ENCODE results near the gene NUDT3. TPM values are rescaled to one million over a fixed set of nuclear protein-coding genes. Genes with fewer than 3 reads are reported as not detected.

NUDT3 gene
- polyA plus RNA-seq, 1 of the 3 experiments (the other 2 are of a cell fraction) = 11.9 TPM

DNA sequence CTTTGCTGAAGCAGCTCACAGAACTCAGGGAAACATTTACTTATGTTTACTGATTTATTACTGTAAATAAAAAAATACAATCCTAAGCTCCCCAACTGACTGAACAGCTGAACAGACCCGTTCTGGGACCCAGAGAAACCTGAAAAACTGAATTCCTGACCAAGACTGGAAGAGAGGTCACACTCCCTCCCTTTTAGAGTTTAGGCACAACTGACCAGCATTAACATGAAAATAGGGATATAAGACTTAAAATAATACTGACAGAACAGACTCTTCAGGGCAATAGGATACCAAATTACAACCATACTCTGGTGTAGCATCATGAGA lies 45.1 kb upstream of the NUDT3 start:
- H2AFZ ChIP-seq (ENCODE audit: low read depth) = no peak overlapping the region
- WGBS (ENCODE audit: low lambda C conversion rate) = 28% methylated on average over 1 of the region's 1 CpG
- H3K9me3 ChIP-seq = no peaks in the 10 kb centered on the region
- no peaks in the 10 kb centered on the region for H4K20me1 ChIP-seq (ENCODE audit: insufficient read depth)
- H3K36me3 ChIP-seq (replicated peaks in 1 of 2; ENCODE audit: control insufficient read depth in 1 of 2, insufficient read depth in 2 of 2, low read length in 1 of 2) = no peaks in the 10 kb centered on the region
- POLR2A ChIA-PET = no interaction called here
- no peak for DNase-seq
- H3K4me2 ChIP-seq = no peak overlapping the region
- no peaks in the 10 kb centered on the region for H3K79me2 ChIP-seq (ENCODE audit: insufficient read depth)
- H3K9ac ChIP-seq = no peak overlapping the region
- CTCF ChIA-PET = interaction anchor here (1.2 to 1.5 kb wide), 2 partner anchors 22 to 23 kb away, joined by 3 to 5 read pairs; no protein-coding TSS in a partner anchor
- no peaks in the 10 kb centered on the region for H3K9me2 ChIP-seq
- H3K27ac ChIP-seq (ENCODE audit: low read depth in 2 of 2, low read length in 1 of 2) = no peak overlapping the region
- no peaks in the 10 kb centered on the region for H3K4me1 ChIP-seq (ENCODE audit: control insufficient read depth in 1 of 2, insufficient read depth in 2 of 2, low read depth in 1 of 2, low read length in 1 of 2)
- no peaks in the 10 kb centered on the region for H3K27me3 ChIP-seq (ENCODE audit: insufficient read depth)
- H3K4me3 ChIP-seq (ENCODE audit: low read depth in 2 of 2, low read length in 1 of 2) = no peak overlapping the region
- H3F3A ChIP-seq (replicated peaks; ENCODE audit: insufficient read depth) = no peaks in the 10 kb centered on the region
- TF ChIP-seq REST (IDR thresholded peaks at IDR 0.05; ENCODE audit: low read depth, low read length) = no peak
- TF ChIP-seq GABPA (IDR thresholded peaks at IDR 0.05; ENCODE audit: low read depth) = no peak
- TF ChIP-seq JUND (IDR thresholded peaks at IDR 0.05) = no peak
- TF ChIP-seq, protein P1, sequence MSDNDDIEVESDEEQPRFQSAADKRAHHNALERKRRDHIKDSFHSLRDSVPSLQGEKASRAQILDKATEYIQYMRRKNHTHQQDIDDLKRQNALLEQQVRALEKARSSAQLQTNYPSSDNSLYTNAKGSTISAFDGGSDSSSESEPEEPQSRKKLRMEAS (IDR thresholded peaks at IDR 0.05; ENCODE audit: low read depth) = no peak
- TF ChIP-seq ELF1 (IDR thresholded peaks at IDR 0.05) = no peak
- TF ChIP-seq GATA2 (CRISPR knock-in tag; IDR thresholded peaks at IDR 0.05) = no peak
- no peak for TF ChIP-seq CHD2 (IDR thresholded peaks at IDR 0.05; ENCODE audit: low read length, partially characterized antibody)
- no peak for TF ChIP-seq TAF1 (IDR thresholded peaks at IDR 0.05; ENCODE audit: borderline replicate concordance, low read depth, low read length)
- TF ChIP-seq, protein P2, sequence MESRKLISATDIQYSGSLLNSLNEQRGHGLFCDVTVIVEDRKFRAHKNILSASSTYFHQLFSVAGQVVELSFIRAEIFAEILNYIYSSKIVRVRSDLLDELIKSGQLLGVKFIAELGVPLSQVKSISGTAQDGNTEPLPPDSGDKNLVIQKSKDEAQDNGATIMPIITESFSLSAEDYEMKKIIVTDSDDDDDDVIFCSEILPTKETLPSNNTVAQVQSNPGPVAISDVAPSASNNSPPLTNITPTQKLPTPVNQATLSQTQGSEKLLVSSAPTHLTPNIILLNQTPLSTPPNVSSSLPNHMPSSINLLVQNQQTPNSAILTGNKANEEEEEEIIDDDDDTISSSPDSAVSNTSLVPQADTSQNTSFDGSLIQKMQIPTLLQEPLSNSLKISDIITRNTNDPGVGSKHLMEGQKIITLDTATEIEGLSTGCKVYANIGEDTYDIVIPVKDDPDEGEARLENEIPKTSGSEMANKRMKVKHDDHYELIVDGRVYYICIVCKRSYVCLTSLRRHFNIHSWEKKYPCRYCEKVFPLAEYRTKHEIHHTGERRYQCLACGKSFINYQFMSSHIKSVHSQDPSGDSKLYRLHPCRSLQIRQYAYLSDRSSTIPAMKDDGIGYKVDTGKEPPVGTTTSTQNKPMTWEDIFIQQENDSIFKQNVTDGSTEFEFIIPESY (IDR thresholded peaks at IDR 0.05; ENCODE audit: borderline replicate concordance, low read depth) = no peak
- TF ChIP-seq RXRA (IDR thresholded peaks at IDR 0.05; ENCODE audit: borderline replicate concordance, low read depth) = no peak
